Left ventricle myocardium inferior (tissue), 1 donor: ENCODE measurements around the gene LSAMP. TPM values are rescaled to one million over a fixed set of nuclear protein-coding genes. Genes with fewer than 3 reads are reported as not detected.

Experiments
- DNase-seq: peaks from one replicate; pipeline ENCODE4 v3.0.0-alpha.2; 2020
- H3K27ac ChIP-seq: fragments of 200-600 bp; replicated peaks from 2 replicates; pipeline ENCODE4 v1.8.0; 2021
- H3K27me3 ChIP-seq: fragments of 200-600 bp; 2 replicates; pipeline ENCODE4 v1.8.0; 2021; ENCODE audit warnings: low read depth
- H3K36me3 ChIP-seq: fragments of 200-600 bp; 2 replicates; pipeline ENCODE4 v1.8.0; 2021
- H3K4me1 ChIP-seq: fragments of 200-600 bp; 2 replicates; pipeline ENCODE4 v1.8.0; 2021
- H3K4me3 ChIP-seq: fragments of 200-600 bp; 2 replicates; pipeline ENCODE4 v1.8.0; 2021; ENCODE audit warnings: mild to moderate bottlenecking, moderate library complexity
- H3K9me3 ChIP-seq: fragments of 200-600 bp; replicated peaks from 2 replicates; pipeline ENCODE4 v1.8.0; 2021
- intact Hi-C: fragments of 100-400 bp; cut with micrococcal nuclease; formaldehyde crosslinking; loops from one replicate; pipeline ENCODE4 v1.11.0; 2022
- total RNA-seq: library from RNA; stranded (reverse); fragmentation: NEBNext Ultra II Directional; extraction: Animal tissue kit (Norgen Biotek cat#: 25700); gene quantifications from one replicate; pipeline ENCODE4 v1.2.1, GENCODE V29; 2021
- TF ChIP-seq, protein P1 (sequence below): fragments of 200-600 bp; IDR thresholded peaks from 2 replicates; pipeline ENCODE4 v1.8.0; 2021; ENCODE audit warnings: antibody characterized with exemption, mild to moderate bottlenecking, borderline replicate concordance
- donor health status: DM: no; HTN: yes; CAD: no; lungs with severe emphysema.

LSAMP gene
- total RNA-seq, 1 donor from 2014 or later: 1.2 TPM

DNA sequence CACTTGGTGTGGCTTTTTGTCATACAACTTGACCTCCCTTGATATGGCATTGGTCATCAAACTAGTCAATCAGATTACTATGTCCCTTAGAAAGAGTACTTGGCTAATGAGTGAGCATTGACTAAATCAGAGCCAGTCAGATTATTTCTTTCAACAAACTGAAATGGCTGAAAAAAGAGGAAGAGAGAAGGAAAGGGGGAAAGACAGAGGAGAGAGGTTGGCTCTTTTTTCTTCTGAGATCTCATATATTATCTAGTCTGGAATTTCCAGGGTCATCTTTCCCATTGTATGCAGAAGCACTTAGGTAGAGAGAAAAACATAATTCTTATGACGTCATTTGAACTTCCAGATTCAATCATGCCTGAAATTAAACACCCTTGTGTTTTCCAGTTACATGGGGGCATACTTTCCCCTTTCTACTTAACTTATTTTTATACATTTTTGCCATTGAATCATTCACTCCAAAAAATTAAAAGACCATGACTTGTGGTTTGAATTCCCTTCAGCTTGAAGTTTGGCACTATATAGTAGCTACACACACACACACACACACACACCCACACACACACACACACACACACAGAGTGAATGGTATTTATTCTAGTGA lies 387.8 kb downstream of the LSAMP start:
- Histone ChIP-seq H3K27ac (no peak overlapping the region), H3K36me3 (no peaks in the 10 kb centered on the region), H3K4me1 (no peaks in the 10 kb centered on the region), H3K4me3 (no peak overlapping the region), H3K27me3 (peaks cover 7% of the 10 kb centered on the region), H3K9me3 (no peaks in the 10 kb centered on the region)
- no peak for DNase-seq
- intact Hi-C loops: no loop called here
- TF ChIP-seq, protein P1, sequence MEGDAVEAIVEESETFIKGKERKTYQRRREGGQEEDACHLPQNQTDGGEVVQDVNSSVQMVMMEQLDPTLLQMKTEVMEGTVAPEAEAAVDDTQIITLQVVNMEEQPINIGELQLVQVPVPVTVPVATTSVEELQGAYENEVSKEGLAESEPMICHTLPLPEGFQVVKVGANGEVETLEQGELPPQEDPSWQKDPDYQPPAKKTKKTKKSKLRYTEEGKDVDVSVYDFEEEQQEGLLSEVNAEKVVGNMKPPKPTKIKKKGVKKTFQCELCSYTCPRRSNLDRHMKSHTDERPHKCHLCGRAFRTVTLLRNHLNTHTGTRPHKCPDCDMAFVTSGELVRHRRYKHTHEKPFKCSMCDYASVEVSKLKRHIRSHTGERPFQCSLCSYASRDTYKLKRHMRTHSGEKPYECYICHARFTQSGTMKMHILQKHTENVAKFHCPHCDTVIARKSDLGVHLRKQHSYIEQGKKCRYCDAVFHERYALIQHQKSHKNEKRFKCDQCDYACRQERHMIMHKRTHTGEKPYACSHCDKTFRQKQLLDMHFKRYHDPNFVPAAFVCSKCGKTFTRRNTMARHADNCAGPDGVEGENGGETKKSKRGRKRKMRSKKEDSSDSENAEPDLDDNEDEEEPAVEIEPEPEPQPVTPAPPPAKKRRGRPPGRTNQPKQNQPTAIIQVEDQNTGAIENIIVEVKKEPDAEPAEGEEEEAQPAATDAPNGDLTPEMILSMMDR: no peak

DNA sequence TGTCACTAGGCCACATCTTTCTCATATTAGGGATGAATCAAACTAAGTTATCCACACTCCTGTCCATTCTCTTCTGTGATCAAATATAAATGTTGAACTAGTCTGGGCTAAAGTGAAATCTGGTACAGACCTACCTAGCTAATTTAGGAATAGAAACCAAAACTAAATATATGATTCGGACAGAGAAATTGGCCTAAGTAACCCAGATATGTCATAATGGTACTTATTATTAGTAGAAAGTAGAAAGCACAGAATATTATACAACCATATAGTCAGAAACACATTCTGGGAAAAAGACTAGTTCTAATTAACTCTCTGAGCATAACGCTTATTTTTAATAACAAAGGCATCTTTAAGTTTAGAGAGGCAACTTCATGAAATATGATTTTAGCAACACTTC lies 389.0 kb downstream of the LSAMP start:
- DNase-seq: no peak
- Histone ChIP-seq H3K36me3 (no peaks in the 10 kb centered on the region), H3K27ac (no peak overlapping the region), H3K4me3 (no peak overlapping the region), H3K9me3 (no peaks in the 10 kb centered on the region), H3K4me1 (peaks cover under 1% of the 10 kb centered on the region), H3K27me3 (peaks cover 4% of the 10 kb centered on the region)
- TF ChIP-seq, protein P1: no peak
- intact Hi-C loops: no loop called here

GRCh38 chr3:116053017-116053416 lies 392.3 kb downstream of the LSAMP start:
- no peak for DNase-seq
- Histone ChIP-seq H3K4me1 (peaks cover 5% of the 10 kb centered on the region), H3K9me3 (no peaks in the 10 kb centered on the region), H3K36me3 (no peaks in the 10 kb centered on the region), H3K27ac (no peak overlapping the region), H3K27me3 (no peaks in the 10 kb centered on the region), H3K4me3 (no peak overlapping the region)
- intact Hi-C loops: no loop called here
- TF ChIP-seq, protein P1: no peak

GRCh38 chr3:116052602-116053001 lies 392.7 kb downstream of the LSAMP start:
- Histone ChIP-seq H3K9me3 (no peaks in the 10 kb centered on the region), H3K4me1 (peaks cover 5% of the 10 kb centered on the region), H3K27me3 (no peaks in the 10 kb centered on the region), H3K27ac (no peak overlapping the region), H3K36me3 (no peaks in the 10 kb centered on the region), H3K4me3 (no peak overlapping the region)
- intact Hi-C loops: no loop called here
- TF ChIP-seq, protein P1: no peak
- DNase-seq: no peak

GRCh38 chr3:116051586-116051985 lies 393.7 kb downstream of the LSAMP start:
- peaks cover 5% of the 10 kb centered on the region for H3K4me1 ChIP-seq
- H3K9me3 ChIP-seq: no peaks in the 10 kb centered on the region
- no peak for DNase-seq
- H3K4me3 ChIP-seq: no peak overlapping the region
- TF ChIP-seq, protein P1: no peak
- no peaks in the 10 kb centered on the region for H3K36me3 ChIP-seq
- intact Hi-C loops: no loop called here
- H3K27me3 ChIP-seq: no peaks in the 10 kb centered on the region
- no peak overlapping the region for H3K27ac ChIP-seq
